Astrocyte of the spinal cord (primary cell): ENCODE results near the gene LRRC63.
"Not testable (repeated sequence)": the region's sequence is repeated elsewhere in the genome, so short reads cannot be mapped to it uniquely, and the experiment has no call there.

Experiments used
- DNase-seq: peaks from one replicate; pipeline ENCODE4 v3.0.0; 2011; ENCODE audit warnings: low read depth, low spot score
- H3K4me3 ChIP-seq: 2 replicates; pipeline ENCODE4 v1.5.1; 2011; ENCODE audit warnings: low read depth, mild to moderate bottlenecking, low read length, moderate library complexity
- in situ Hi-C: cut with HindIII; loops from 2 replicates; pipeline ENCODE4 v1.10.0; 2017; ENCODE audit warnings: low sequenced_read_pairs
- TF ChIP-seq, protein P1 (sequence below): IDR thresholded peaks from 2 replicates; pipeline ENCODE4 v1.5.1; 2012; ENCODE audit warnings: low read depth, mild to moderate bottlenecking, low read length, inconsistent platforms

Gene LRRC63, protein sequence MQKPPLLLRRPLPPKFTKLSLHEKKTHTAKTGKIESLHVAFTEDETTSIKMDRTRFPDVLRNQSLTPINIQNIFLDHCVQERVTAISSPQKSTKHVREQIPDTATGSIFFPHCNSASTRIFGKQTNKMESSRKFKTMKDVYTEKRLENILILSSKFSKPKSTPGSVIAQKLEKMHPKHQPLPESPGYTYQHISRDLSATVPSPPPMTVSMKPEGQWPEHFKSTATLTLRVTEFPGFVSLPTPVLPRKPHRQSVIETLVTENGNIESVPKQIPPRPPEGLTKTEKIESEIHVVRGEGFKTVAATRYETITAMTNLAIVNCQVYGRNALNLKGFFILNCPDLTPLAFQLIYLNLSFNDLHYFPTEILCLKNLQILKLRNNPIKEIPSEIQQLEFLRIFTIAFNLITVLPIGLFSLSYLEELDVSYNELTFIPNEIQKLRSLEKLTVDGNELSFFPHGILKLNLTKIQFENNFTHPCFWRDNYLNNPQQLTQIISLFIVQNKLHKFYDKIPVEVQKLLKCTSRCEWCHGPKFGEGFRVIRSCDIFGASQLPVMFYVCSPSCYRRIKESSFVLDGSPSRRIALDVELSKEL

GRCh38 chr13:46211483-46212351 lies at the start of gene LRRC63:
Gene LRRC63, plus strand, starts transcription at chr13:46211928. Its CDS starts 1,107 bp downstream, at chr13:46213035.
- peak; percentile 44 for DNase-seq
- peak within 1 kb of the TSS; percentile 55 for H3K4me3 ChIP-seq
- in situ Hi-C loops, result no loop called here
- TF ChIP-seq, protein P1, sequence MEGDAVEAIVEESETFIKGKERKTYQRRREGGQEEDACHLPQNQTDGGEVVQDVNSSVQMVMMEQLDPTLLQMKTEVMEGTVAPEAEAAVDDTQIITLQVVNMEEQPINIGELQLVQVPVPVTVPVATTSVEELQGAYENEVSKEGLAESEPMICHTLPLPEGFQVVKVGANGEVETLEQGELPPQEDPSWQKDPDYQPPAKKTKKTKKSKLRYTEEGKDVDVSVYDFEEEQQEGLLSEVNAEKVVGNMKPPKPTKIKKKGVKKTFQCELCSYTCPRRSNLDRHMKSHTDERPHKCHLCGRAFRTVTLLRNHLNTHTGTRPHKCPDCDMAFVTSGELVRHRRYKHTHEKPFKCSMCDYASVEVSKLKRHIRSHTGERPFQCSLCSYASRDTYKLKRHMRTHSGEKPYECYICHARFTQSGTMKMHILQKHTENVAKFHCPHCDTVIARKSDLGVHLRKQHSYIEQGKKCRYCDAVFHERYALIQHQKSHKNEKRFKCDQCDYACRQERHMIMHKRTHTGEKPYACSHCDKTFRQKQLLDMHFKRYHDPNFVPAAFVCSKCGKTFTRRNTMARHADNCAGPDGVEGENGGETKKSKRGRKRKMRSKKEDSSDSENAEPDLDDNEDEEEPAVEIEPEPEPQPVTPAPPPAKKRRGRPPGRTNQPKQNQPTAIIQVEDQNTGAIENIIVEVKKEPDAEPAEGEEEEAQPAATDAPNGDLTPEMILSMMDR, result no peak

GRCh38 chr13:46162741-46163140 lies 49.0 kb upstream of the LRRC63 start:
- in situ Hi-C loops, DNase-seq, H3K4me3 ChIP-seq: not testable (repeated sequence)

GRCh38 chr13:46164661-46165060 lies 47.1 kb upstream of the LRRC63 start:
- TF ChIP-seq, protein P1, result no peak
- H3K4me3 ChIP-seq, result no peak overlapping the region
- in situ Hi-C loops, result no loop called here
- no peak for DNase-seq

GRCh38 chr13:46165485-46166223 lies 46.1 kb upstream of the LRRC63 start:
- no peak overlapping the region for H3K4me3 ChIP-seq
- TF ChIP-seq, protein P1, result no peak
- peak; percentile 23 for DNase-seq
- in situ Hi-C loops, result no loop called here

GRCh38 chr13:46166224-46166584 lies 45.5 kb upstream of the LRRC63 start:
- in situ Hi-C loops, result no loop called here
- H3K4me3 ChIP-seq, result no peak overlapping the region

GRCh38 chr13:46166947-46167610 lies 44.6 kb upstream of the LRRC63 start:
- no peak overlapping the region for H3K4me3 ChIP-seq
- TF ChIP-seq, protein P1, result no peak
- in situ Hi-C loops, result no loop called here
- DNase-seq, result no peak

More at GRCh38 chr13:46166224-46166584, 45.5 kb upstream of the LRRC63 start:
- DNase-seq, result no peak
- TF ChIP-seq, protein P1, result no peak
